Endothelial cell of umbilical vein (primary cell): ENCODE results near the gene SLC6A7. TPM values are rescaled to one million over a fixed set of nuclear protein-coding genes. Genes with fewer than 3 reads are reported as not detected.
"Not testable (repeated sequence)": the region's sequence is repeated elsewhere in the genome, so short reads cannot be mapped to it uniquely, and the experiment has no call there.

Experiments
- BruUV-seq: library from RNA; stranded (reverse); fragments of 400-500 nt; replicated peaks from 2 replicates; lab custom pipeline; 2021; lab: Mats Ljungman, UMichigan
- CTCF ChIA-PET: fragments of 300-600, 350-600 bp; sonication (Branson Sonifier 250); formaldehyde crosslinking; loops from one replicate; lab custom pipeline; 2021; ENCODE audit warnings: antibody characterized with exemption, inconsistent platforms; lab: Charles Lee
- POLR2A ChIA-PET: fragments of 300-600, 350-600 bp; sonication (Branson Sonifier 250); formaldehyde crosslinking; loops from one replicate; lab custom pipeline; 2021; ENCODE audit warnings: antibody characterized with exemption, inconsistent platforms; lab: Charles Lee
- DNase-seq: peaks from one replicate; pipeline ENCODE4 v3.0.0-alpha.2; 2011; ENCODE audit warnings: low read depth, low spot score
- FAIRE-seq: peaks from 2 replicates; lab custom pipeline; 2011; peaks lifted over from hg19 to GRCh38; lab: Jason Lieb, UNC
- H2AFZ ChIP-seq: 2 replicates; pipeline ENCODE4 v1.6.0; 2012; ENCODE audit warnings: low read depth, low read length, control low read depth, inconsistent platforms
- H3K27ac ChIP-seq: 2 replicates; pipeline ENCODE4 v1.5.1; 2011; ENCODE audit warnings: low read depth, mild to moderate bottlenecking, control low read depth, low read length, moderate library complexity; ENCODE audit not compliant: insufficient read depth
- H3K27me3 ChIP-seq, 2 experiments: 2 replicates each; pipeline versions ENCODE4 v1.6.0 to v1.6.1; 2011; ENCODE audit warnings: low read length in 2 of 2, mixed read lengths in 1 of 2; ENCODE audit not compliant: control insufficient read depth in 2 of 2, insufficient read depth in 2 of 2
- H3K36me3 ChIP-seq, 2 experiments: 2 replicates in 1 of 2; 3 replicates in 1 of 2; pipeline ENCODE4 v1.5.1; 2011; ENCODE audit warnings: low read length in 2 of 2, mild to moderate bottlenecking in 1 of 2, moderate library complexity in 1 of 2; ENCODE audit not compliant: control insufficient read depth in 2 of 2, insufficient read depth in 2 of 2; ENCODE audit errors: extremely low read depth in 1 of 2
- H3K4me1 ChIP-seq: 3 replicates; pipeline ENCODE4 v1.5.1; 2011; ENCODE audit warnings: mild to moderate bottlenecking, low read length; ENCODE audit not compliant: control insufficient read depth, insufficient read depth; ENCODE audit errors: extremely low read depth
- H3K4me2 ChIP-seq: 2 replicates; pipeline ENCODE4 v1.6.1; 2011; ENCODE audit warnings: low read length, control low read depth, mixed read lengths; ENCODE audit not compliant: insufficient read depth
- H3K4me3 ChIP-seq, 3 experiments: fragments of 200-600 bp in 1 of 3; sonication (generic), shearing (Covaris generic) in 1 of 3; replicated peaks in 1 of 3; 2 replicates each; pipeline ENCODE4 v1.5.1; 2011 to 2016; ENCODE audit warnings: control low read depth in 3 of 3, low read length in 3 of 3, mild to moderate bottlenecking in 2 of 3, inconsistent platforms in 1 of 3, low read depth in 1 of 3, moderate library complexity in 1 of 3; ENCODE audit not compliant: insufficient read depth in 1 of 3
- H3K79me2 ChIP-seq: 2 replicates; pipeline ENCODE4 v1.6.0; 2012; ENCODE audit warnings: low read length, inconsistent platforms; ENCODE audit not compliant: control insufficient read depth, insufficient read depth
- H3K9ac ChIP-seq: replicated peaks from 2 replicates; pipeline ENCODE3; 2011; ENCODE audit warnings: low read length, control low read depth; ENCODE audit not compliant: insufficient read depth; ENCODE audit errors: extremely low read depth
- H3K9me1 ChIP-seq: replicated peaks from 3 replicates; pipeline ENCODE4 v1.6.0; 2011; ENCODE audit warnings: mild to moderate bottlenecking, low read length; ENCODE audit not compliant: control insufficient read depth, insufficient read depth; ENCODE audit errors: extremely low read depth
- H3K9me3 ChIP-seq: replicated peaks from 2 replicates; pipeline ENCODE4 v1.5.1; 2012; ENCODE audit warnings: low read length, inconsistent platforms; ENCODE audit not compliant: control insufficient read depth, insufficient read depth
- H4K20me1 ChIP-seq: replicated peaks from 2 replicates; pipeline ENCODE3; 2011; ENCODE audit warnings: mild to moderate bottlenecking, low read length; ENCODE audit not compliant: control insufficient read depth, insufficient read depth; ENCODE audit errors: extremely low read depth
- CTCF ChIP-seq, 2 donors: IDR thresholded peaks; 1 replicate in 1 of 2; 2 replicates in 1 of 2; pipeline ENCODE4 v1.5.1; 2011; ENCODE audit warnings: low read length in 2 of 2, mild to moderate bottlenecking in 2 of 2, moderate library complexity in 2 of 2, control low read depth in 1 of 2, inconsistent platforms in 1 of 2, low read depth in 1 of 2; ENCODE audit not compliant: insufficient read depth in 1 of 2; ENCODE audit errors: extremely low read depth in 1 of 2
- EZH2 ChIP-seq: IDR thresholded peaks from 2 replicates; pipeline ENCODE4 v1.6.1; 2012; ENCODE audit warnings: borderline replicate concordance, low read depth, mild to moderate bottlenecking, moderate library complexity, low read length, inconsistent platforms; ENCODE audit not compliant: severe bottlenecking
- FOS ChIP-seq: IDR thresholded peaks from 2 replicates; pipeline ENCODE4 v1.6.1; 2011; ENCODE audit warnings: mild to moderate bottlenecking, low read length, moderate library complexity, borderline replicate concordance; ENCODE audit not compliant: insufficient read depth
- JUN ChIP-seq: IDR thresholded peaks from 2 replicates; pipeline ENCODE4 v1.6.1; 2011; ENCODE audit warnings: borderline replicate concordance, low read depth; ENCODE audit not compliant: insufficient read length, insufficient read depth
- POLR2A ChIP-seq: IDR thresholded peaks from 2 replicates; pipeline ENCODE4 v1.6.1; 2012; ENCODE audit warnings: low read depth, mild to moderate bottlenecking, control low read depth, low read length
- dilution Hi-C: fragments of 300-500 bp; cut with MboI; formaldehyde crosslinking; loops from one replicate; pipeline ENCODE4 v1.15.0; 2019; ENCODE audit warnings: low sequenced_read_pairs; ENCODE audit not compliant: extremely low pct_ligation_motif_present
- intact Hi-C: fragments of 100-400 bp; cut with micrococcal nuclease; formaldehyde crosslinking; loops from one replicate; pipeline ENCODE4 v1.10.0; 2022
- polyA plus RNA-seq, 4 experiments: library from polyadenylated mRNA; depleted of rRNA in 3 of 4; stranded (reverse) in 3 of 4; unstranded in 1 of 4; fragments of >200 nt; gene quantifications; 2 replicates each; pipeline versions ENCODE4 v1.2.1 to v1.2.3, GENCODE V29; 2011 to 2012; ENCODE audit warnings: missing spikeins in 1 of 4
- total RNA-seq: library from RNA; stranded (reverse); gene quantifications from 2 replicates; pipeline ENCODE4 v1.2.3, GENCODE V29; 2021
- TF ChIP-seq, protein P1 (sequence below): IDR thresholded peaks from 2 replicates; pipeline ENCODE4 v1.6.1; 2011; ENCODE audit not compliant: insufficient read depth, insufficient read length

The SLC6A7 gene
- total and polyA plus RNA-seq, 2 donors (not counting 3 experiments of a cell fraction or from before 2014, with no cell fraction given), result not detected

DNA sequence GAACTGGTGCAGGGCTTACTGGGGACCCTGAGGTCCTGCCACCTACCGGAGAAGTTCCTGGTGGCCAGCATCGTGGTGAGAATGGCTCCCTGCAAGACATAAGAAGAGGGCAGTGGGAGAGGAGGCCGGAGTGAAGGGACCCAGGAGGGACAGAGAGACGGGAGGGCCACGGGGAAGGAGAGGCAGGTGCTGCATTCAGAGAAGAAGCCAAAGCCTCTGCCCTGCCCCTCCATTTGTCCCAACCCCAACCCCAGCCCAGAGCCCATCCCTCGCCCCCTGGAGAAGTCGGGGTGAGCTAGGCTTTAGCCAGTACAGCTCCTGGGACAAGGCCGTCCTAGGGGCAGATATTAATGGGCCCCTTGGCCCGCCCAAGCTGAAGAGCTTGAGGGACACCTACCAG lies 57.9 kb downstream of the SLC6A7 start:
- DNase-seq (no peak), FAIRE-seq (no peak)
- no peaks in the 10 kb centered on the region for H3K36me3 ChIP-seq
- no peaks in the 10 kb centered on the region for H3K9me1 ChIP-seq
- CTCF ChIA-PET, result interaction anchor here (0.7 kb wide), 1 partner anchor 33 kb away, joined by 3 read pairs; no protein-coding TSS in a partner anchor
- no peak overlapping the region for H3K4me3 ChIP-seq
- H4K20me1 ChIP-seq, result no peaks in the 10 kb centered on the region
- H3K27ac ChIP-seq, result no peak overlapping the region
- POLR2A ChIA-PET, result no interaction called here
- no peaks in the 10 kb centered on the region for H3K4me1 ChIP-seq
- intact Hi-C loops, result no loop called here
- H3K4me2 ChIP-seq, result no peak overlapping the region
- no peak overlapping the region for H3K9ac ChIP-seq
- BruUV-seq, result no TSS peak
- H3K9me3 ChIP-seq, result no peaks in the 10 kb centered on the region
- no peaks in the 10 kb centered on the region for H3K79me2 ChIP-seq
- H2AFZ ChIP-seq, result no peak overlapping the region
- TF ChIP-seq EZH2 (no peak), FOS (no peak), POLR2A (no peak), JUN (no peak), CTCF (IDR thresholded peaks at IDR 0.05; ENCODE audit: extremely low read depth in 1 of 2, insufficient read depth in 1 of 2, low read depth in 1 of 2, low read length in 2 of 2) (no peak)
- TF ChIP-seq, protein P1, sequence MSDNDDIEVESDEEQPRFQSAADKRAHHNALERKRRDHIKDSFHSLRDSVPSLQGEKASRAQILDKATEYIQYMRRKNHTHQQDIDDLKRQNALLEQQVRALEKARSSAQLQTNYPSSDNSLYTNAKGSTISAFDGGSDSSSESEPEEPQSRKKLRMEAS, result no peak
- dilution Hi-C loops, result no loop called here
- H3K27me3 ChIP-seq, result peaks cover 0 to 1% of the 10 kb centered on the region in 2 experiments

DNA sequence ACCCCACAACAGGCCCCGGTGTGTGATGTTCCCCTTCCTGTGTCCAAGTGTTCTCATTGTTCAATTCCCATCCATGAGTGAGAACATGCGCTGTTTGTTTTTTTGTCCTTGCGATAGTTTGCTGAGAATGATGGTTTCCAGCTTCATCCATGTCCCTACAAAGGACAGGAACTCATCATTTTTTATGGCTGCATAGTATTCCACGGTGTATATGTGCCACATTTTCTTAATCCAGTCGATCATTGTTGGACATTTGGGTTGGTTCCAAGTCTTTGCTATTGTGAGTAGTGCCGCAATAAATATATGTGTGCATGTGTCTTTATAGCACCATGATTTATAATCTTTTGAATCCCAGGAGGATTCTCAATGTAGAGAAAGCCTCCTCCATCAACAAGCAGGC lies 58.6 kb downstream of the SLC6A7 start:
- DNase-seq, H4K20me1 ChIP-seq, FAIRE-seq, intact Hi-C loops, H3K27ac ChIP-seq, H3K79me2 ChIP-seq, H3K9me1 ChIP-seq, H3K27me3 ChIP-seq, dilution Hi-C loops, H3K4me3 ChIP-seq, CTCF ChIA-PET, H3K9ac ChIP-seq, H3K36me3 ChIP-seq, H3K4me2 ChIP-seq, H3K4me1 ChIP-seq, POLR2A ChIA-PET, H2AFZ ChIP-seq, H3K9me3 ChIP-seq, BruUV-seq: not testable (repeated sequence)
